HCT116 (cell line): ENCODE data around the gene RUNX1.

Source experiments
- CEBPB ChIP-seq: IDR thresholded peaks from 2 replicates; pipeline ENCODE4 v1.6.1; 2012; ENCODE audit warnings: low read depth
- EZH2 ChIP-seq: fragments of 200-600 bp; sonication (generic); IDR thresholded peaks from 2 replicates; pipeline ENCODE4 v1.6.1; 2017; ENCODE audit warnings: antibody characterized with exemption, mixed run types
- TF ChIP-seq, protein P1 (sequence below), 3 experiments: fragments of 200-600 bp in 1 of 3; sonication (generic) in 1 of 3; IDR thresholded peaks in 2 of 3; conservative IDR thresholded peaks in 1 of 3; 2 replicates each; pipeline ENCODE4 v1.5.1; 2012 to 2017; ENCODE audit warnings: low read depth in 2 of 3, low read length in 2 of 3, antibody characterized with exemption in 1 of 3, borderline replicate concordance in 1 of 3, control low read depth in 1 of 3, mild to moderate bottlenecking in 1 of 3, mixed read lengths in 1 of 3, mixed run types in 1 of 3, moderate library complexity in 1 of 3; ENCODE audit not compliant: insufficient read depth in 1 of 3

- TF ChIP-seq CEBPB (no peak), EZH2 (no peak)
- TF ChIP-seq, protein P1, sequence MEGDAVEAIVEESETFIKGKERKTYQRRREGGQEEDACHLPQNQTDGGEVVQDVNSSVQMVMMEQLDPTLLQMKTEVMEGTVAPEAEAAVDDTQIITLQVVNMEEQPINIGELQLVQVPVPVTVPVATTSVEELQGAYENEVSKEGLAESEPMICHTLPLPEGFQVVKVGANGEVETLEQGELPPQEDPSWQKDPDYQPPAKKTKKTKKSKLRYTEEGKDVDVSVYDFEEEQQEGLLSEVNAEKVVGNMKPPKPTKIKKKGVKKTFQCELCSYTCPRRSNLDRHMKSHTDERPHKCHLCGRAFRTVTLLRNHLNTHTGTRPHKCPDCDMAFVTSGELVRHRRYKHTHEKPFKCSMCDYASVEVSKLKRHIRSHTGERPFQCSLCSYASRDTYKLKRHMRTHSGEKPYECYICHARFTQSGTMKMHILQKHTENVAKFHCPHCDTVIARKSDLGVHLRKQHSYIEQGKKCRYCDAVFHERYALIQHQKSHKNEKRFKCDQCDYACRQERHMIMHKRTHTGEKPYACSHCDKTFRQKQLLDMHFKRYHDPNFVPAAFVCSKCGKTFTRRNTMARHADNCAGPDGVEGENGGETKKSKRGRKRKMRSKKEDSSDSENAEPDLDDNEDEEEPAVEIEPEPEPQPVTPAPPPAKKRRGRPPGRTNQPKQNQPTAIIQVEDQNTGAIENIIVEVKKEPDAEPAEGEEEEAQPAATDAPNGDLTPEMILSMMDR (IDR thresholded peaks at IDR 0.05 in 2 of 3, conservative IDR thresholded peaks at IDR 0.05 in 1 of 3; ENCODE audit: borderline replicate concordance in 1 of 3, insufficient read depth in 1 of 3, low read depth in 2 of 3, low read length in 2 of 3) = no peak
These were observed 224.0 kb downstream of the RUNX1 start for GRCh38 chr21:34825101-34825500.
